Stimulated activated naive CD8-positive, alpha-beta T cell treated with anti-CD3 and anti-CD28 coated beads, Interleukin-15, amount 100 ng/mL, for 72 hours (primary cell): ENCODE measurements around the gene MAST4.

Experiments
- ATAC-seq: fragments of 150-1000 bp; cut with Tn5 transposase; 2 replicates; pipeline ENCODE4 v1.10.0; 2021; ENCODE audit warnings: mild to moderate bottlenecking, moderate library complexity
- DNase-seq, 2 donors: peaks; one replicate each; pipeline ENCODE4 v3.0.0; 2021 to 2022
- H3K27ac Mint-ChIP-seq, 2 donors: one replicate each; pipeline ENCODE4 v1.8.0; 2022; ENCODE audit warnings: mild to moderate bottlenecking in 2 of 2, mixed read lengths in 2 of 2, moderate library complexity in 2 of 2
- H3K27me3 Mint-ChIP-seq: one replicate; pipeline ENCODE4 v1.8.0; 2022; ENCODE audit warnings: mixed read lengths
- H3K4me1 Mint-ChIP-seq: one replicate; pipeline ENCODE4 v1.8.0; 2022; ENCODE audit warnings: mild to moderate bottlenecking, mixed read lengths
- H3K4me3 Mint-ChIP-seq, 2 donors: one replicate each; pipeline ENCODE4 v1.8.0; 2022; ENCODE audit warnings: mild to moderate bottlenecking in 2 of 2, mixed read lengths in 2 of 2, moderate library complexity in 1 of 2
- H3K9me3 Mint-ChIP-seq, 2 donors: one replicate each; pipeline ENCODE4 v1.8.0; 2022; ENCODE audit warnings: mixed read lengths in 2 of 2

The MAST4 gene

DNA sequence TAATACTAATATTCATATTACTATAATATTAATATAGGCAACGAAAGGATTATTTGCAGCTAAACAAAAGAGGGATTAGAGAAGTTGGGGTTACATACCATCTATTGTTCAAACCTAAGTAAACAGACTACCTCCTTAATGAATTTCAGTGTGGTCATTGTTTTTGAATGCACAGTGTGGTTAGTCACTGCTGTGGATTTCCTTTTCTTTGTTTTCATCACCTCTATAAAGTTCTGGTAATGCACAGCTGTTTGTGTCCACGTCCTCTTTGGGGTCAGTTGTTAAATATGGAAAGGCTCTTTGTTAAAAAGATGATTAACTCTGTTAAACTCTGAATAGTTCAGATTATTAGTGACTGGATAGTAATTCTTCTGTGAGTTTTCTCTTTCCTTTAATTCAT, 233.6 kb downstream of the MAST4 start:
- peak overlapping the region; percentile 56 to 71 for H3K4me3 Mint-ChIP-seq
- no peaks in the 10 kb centered on the region for H3K9me3 Mint-ChIP-seq
- DNase-seq = no peak
- peaks cover 30% of the 10 kb centered on the region for H3K4me1 Mint-ChIP-seq
- ATAC-seq = no peak
- peaks cover 55% of the 10 kb centered on the region for H3K27me3 Mint-ChIP-seq
- H3K27ac Mint-ChIP-seq = no peak overlapping the region

DNA sequence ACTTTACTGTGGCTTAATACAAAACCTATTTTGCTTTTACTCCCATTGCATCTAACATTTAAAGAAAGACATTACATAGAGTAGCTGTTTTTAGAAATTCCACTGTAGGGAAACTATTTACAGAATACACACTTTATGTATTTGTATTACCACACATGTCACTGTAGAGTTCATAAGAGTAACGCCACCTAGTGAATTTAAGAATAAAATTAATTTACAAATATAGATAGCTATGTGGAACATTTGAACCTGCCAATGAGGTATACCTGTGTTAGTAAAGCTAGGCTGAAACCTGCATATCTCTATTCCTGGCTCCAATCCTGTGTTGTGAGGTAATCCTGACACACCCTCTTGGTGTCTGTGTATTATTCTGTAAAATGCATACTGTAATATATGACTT, 234.4 kb downstream of the MAST4 start:
- Mint-ChIP-seq H3K27ac (no peak overlapping the region), H3K9me3 (no peaks in the 10 kb centered on the region), H3K4me3 (peak overlapping the region in 1 of 2 donors; percentile 60), H3K4me1 (peaks cover 30% of the 10 kb centered on the region), H3K27me3 (peaks cover 55% of the 10 kb centered on the region)
- ATAC-seq = no peak
- DNase-seq = no peak

DNA sequence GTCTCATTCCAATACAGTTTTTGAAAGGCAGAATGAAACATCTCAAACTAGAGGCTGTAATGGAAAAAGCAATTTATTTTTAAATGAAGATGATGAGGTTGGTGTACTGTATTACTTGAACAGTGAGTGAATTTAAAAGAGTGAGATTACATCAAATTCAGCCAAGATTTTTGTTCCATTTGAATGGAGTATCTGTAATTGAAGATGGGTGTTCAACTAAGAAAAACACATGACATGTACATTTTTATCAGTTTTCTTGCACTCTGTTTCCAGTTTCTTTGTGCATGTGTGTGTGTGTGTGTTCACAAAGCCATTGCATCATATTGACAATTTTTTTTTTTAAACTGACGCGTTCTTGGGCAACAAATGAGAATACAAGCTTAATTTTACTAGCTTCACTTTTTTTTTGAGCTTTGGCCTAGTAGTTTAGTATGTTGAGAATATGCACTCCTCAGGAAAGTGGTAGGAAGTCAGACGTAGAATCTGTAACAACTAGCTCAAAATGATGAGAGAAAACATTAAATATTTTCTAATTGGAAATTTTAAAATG, 243.5 kb downstream of the MAST4 start:
- Mint-ChIP-seq H3K4me3 (no peak overlapping the region), H3K27me3 (peaks cover 26% of the 10 kb centered on the region), H3K4me1 (peaks cover 57% of the 10 kb centered on the region), H3K27ac (no peak overlapping the region), H3K9me3 (peaks cover 0 to 8% of the 10 kb centered on the region in 2 donors)
- DNase-seq (no peak), ATAC-seq (no peak)

- ATAC-seq (peak; percentile 92), DNase-seq (peak; percentile 64 to 74)
- Mint-ChIP-seq H3K4me3 (peak overlapping the region; percentile 50 to 58), H3K27me3 (peaks cover 26% of the 10 kb centered on the region), H3K4me1 (peaks cover 57% of the 10 kb centered on the region), H3K9me3 (peaks cover 0 to 10% of the 10 kb centered on the region in 2 donors), H3K27ac (peak overlapping the region; percentile 50 to 86)
Observed at GRCh38 chr5:66840511-66841013, 244.4 kb downstream of the MAST4 start.

DNA sequence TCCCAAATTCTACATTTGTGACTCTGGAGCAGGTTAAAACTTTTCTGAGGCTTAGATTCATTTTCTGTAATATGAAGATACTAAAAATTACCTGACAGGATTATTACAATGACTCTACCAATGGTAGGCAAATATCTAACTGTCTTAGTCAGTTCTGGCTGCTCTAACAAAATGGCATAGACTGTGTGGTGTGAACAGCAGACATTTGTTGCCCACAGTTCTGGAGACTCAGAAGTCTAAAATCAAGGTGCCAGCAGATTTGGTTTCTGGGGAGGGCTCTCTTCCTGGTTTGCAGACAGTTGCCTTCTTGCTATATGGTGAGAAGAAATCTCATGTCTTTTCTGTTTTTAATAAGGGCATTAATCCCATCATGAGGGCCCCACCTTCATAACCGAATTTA, 245.1 kb downstream of the MAST4 start:
- peak; percentile 39 for ATAC-seq
- no peak for DNase-seq
- peaks cover 57% of the 10 kb centered on the region for H3K4me1 Mint-ChIP-seq
- peak overlapping the region; percentile 66 to 83 for H3K27ac Mint-ChIP-seq
- peaks cover 28% of the 10 kb centered on the region for H3K27me3 Mint-ChIP-seq
- peaks cover 0 to 10% of the 10 kb centered on the region in 2 donors for H3K9me3 Mint-ChIP-seq
- H3K4me3 Mint-ChIP-seq = peak overlapping the region; percentile 44 to 50

DNA sequence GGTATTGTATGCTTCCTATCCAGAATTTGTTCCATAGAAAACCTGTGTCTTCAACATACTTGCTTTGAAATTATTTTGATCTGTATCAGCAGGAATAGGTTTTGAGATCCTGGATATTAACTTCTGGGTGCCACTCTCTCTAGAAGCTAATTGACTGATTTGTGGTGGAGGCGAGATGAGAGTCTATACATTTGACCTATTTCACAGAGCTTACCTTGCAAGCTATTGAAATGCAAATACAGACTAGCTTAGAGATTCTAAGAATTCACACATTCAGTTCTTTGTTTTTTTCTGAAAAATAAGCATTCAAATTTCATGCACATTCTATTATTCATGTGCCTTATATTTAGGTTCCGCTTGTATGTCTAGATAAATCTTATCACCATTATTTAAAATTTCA, 246.3 kb downstream of the MAST4 start:
- peak overlapping the region; percentile 27 to 40 for H3K4me3 Mint-ChIP-seq
- H3K9me3 Mint-ChIP-seq = peaks cover 0 to 10% of the 10 kb centered on the region in 2 donors
- peaks cover 40% of the 10 kb centered on the region for H3K27me3 Mint-ChIP-seq
- H3K4me1 Mint-ChIP-seq = peaks cover 57% of the 10 kb centered on the region
- ATAC-seq (no peak), DNase-seq (no peak)
- no peak overlapping the region for H3K27ac Mint-ChIP-seq

GRCh38 chr5:66843065-66843464, 246.9 kb downstream of the MAST4 start:
- ATAC-seq (no peak), DNase-seq (no peak)
- H3K4me1 Mint-ChIP-seq = peaks cover 57% of the 10 kb centered on the region
- H3K27ac Mint-ChIP-seq = no peak overlapping the region
- H3K4me3 Mint-ChIP-seq = no peak overlapping the region
- peaks cover 40% of the 10 kb centered on the region for H3K27me3 Mint-ChIP-seq
- H3K9me3 Mint-ChIP-seq = peaks cover 0 to 10% of the 10 kb centered on the region in 2 donors

- Mint-ChIP-seq H3K4me1 (peaks cover 27% of the 10 kb centered on the region), H3K27me3 (peaks cover 53% of the 10 kb centered on the region), H3K27ac (peak overlapping the region; percentile 78 to 79), H3K9me3 (peaks cover 0 to 4% of the 10 kb centered on the region in 2 donors), H3K4me3 (peak overlapping the region; percentile 16 to 28)
- ATAC-seq (no peak), DNase-seq (no peak)
Observed at GRCh38 chr5:66848749-66849641, 252.8 kb downstream of the MAST4 start.

GRCh38 chr5:66849803-66850202, 253.6 kb downstream of the MAST4 start:
- Mint-ChIP-seq H3K27me3 (peaks cover 59% of the 10 kb centered on the region), H3K27ac (peak overlapping the region; percentile 79 to 92), H3K4me1 (peaks cover 23% of the 10 kb centered on the region), H3K9me3 (peaks cover 0 to under 1% of the 10 kb centered on the region in 2 donors), H3K4me3 (peak overlapping the region; percentile 16 to 60)
- ATAC-seq = no peak
- DNase-seq = no peak

DNA sequence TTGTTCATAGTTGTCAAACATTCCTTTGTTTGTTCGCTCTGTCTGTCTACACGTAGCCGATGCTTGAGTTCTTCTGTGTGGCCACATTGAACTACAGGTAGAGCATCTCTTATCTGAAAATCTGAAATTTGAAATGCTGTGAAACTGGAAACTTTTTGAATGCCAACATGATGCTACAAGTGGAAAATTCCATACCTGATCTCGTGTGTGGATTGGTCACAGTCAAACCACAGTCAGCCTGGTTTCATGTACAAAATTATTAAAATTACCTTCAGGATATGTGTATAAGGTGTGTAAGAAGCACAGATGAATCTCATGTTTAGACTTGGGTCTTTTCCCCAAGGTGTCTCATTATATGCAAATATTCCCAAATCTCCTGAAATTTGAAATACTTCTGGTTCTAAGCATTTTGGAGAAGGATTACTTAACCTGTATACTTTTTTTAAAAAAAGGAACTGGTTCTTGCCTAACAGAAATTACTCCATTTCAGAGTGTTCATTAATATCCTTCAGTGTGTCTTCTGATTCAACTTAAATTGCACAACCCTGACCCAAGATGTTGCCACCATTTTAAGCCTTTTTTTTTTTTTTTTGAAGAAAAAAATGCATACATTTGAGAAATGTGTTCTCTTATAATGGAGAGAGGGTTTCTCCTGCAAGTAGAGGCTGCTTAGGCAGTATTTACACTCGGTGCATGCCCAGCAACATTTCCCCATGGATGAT, 254.3 kb downstream of the MAST4 start:
- Mint-ChIP-seq H3K27me3 (peaks cover 66% of the 10 kb centered on the region), H3K4me1 (peaks cover 23% of the 10 kb centered on the region), H3K4me3 (peak overlapping the region; percentile 13 to 60), H3K27ac (peak overlapping the region; percentile 79 to 92), H3K9me3 (no peaks in the 10 kb centered on the region)
- no peak for ATAC-seq
- no peak for DNase-seq

GRCh38 chr5:66851306-66851705, 255.1 kb downstream of the MAST4 start:
- H3K27me3 Mint-ChIP-seq = peaks cover 66% of the 10 kb centered on the region
- ATAC-seq (no peak), DNase-seq (no peak)
- H3K4me3 Mint-ChIP-seq = no peak overlapping the region
- H3K4me1 Mint-ChIP-seq = peaks cover 23% of the 10 kb centered on the region
- H3K9me3 Mint-ChIP-seq = no peaks in the 10 kb centered on the region
- H3K27ac Mint-ChIP-seq = no peak overlapping the region

DNA sequence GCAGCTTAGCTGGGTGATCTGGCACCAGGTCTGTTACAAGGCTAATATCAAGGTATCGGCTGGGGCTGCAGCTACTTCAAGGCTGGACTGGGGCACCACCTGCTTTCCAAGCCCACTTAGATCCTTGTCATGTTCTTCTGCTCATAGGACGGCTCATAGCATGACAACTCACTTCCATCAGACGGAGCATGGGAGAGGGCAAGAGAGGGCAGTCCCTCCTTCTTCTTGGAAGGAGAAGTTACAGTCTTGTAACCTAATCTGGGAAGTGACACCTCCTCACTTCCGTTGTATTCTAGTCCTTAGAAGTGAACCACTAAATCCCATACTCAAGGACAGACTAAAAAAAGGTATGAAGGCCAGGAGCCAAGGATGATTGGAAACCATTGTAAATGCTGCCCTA, 258.2 kb downstream of the MAST4 start:
- peaks cover 47% of the 10 kb centered on the region for H3K27me3 Mint-ChIP-seq

DNA sequence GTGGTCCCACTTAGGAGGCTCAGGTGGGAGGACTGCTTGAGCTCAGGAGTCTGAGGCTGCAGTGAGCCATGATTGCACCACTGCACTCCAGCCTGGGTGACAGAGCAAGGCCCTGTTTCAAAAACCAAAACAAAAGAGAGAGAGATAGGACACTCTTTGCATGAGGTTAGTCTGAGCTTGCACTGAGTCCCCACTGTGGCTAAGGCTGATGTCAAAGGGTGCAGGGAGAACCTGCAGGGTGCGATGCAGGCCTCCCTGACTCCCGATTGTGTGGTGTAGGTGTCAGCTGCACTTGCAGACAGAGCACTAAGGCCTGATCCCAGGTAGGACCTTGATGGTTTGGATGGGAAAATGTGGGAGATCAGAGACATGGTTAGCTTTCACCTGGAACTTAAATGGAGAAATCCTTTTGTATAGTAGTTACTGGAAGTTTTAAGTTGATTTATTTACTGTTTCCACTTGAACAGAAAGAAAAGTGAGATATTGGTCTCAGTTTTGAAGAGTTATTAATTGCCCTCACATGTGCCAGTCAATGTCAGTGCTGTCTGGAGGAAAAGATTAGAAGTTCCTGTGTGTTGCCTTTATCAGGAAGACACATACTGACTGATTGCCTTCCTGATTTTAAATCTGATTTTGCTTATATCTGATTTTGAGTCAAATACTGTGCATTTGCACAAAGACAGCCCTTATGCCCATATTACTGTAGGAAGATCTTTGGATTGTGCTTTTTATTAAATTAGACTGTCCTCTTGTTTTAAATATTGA, 260.0 kb downstream of the MAST4 start:
- DNase-seq (no peak), ATAC-seq (peak; percentile 53)
- H3K4me3 Mint-ChIP-seq = no peak overlapping the region
- H3K27ac Mint-ChIP-seq = no peak overlapping the region
- H3K4me1 Mint-ChIP-seq = peaks cover 1% of the 10 kb centered on the region
- H3K9me3 Mint-ChIP-seq = no peaks in the 10 kb centered on the region
- H3K27me3 Mint-ChIP-seq = peaks cover 54% of the 10 kb centered on the region

More for the DNA sequence above, 258.2 kb downstream of the MAST4 start:
- H3K4me1 Mint-ChIP-seq = peaks cover 19% of the 10 kb centered on the region
- DNase-seq (no peak), ATAC-seq (no peak)
- no peaks in the 10 kb centered on the region for H3K9me3 Mint-ChIP-seq
- H3K4me3 Mint-ChIP-seq = no peak overlapping the region
- no peak overlapping the region for H3K27ac Mint-ChIP-seq

GRCh38 chr5:66859526-66859925, 263.3 kb downstream of the MAST4 start:
- H3K27ac Mint-ChIP-seq = no peak overlapping the region
- no peaks in the 10 kb centered on the region for H3K9me3 Mint-ChIP-seq
- no peak for DNase-seq
- H3K4me3 Mint-ChIP-seq = no peak overlapping the region
- H3K27me3 Mint-ChIP-seq = peaks cover 63% of the 10 kb centered on the region
- peaks cover 4% of the 10 kb centered on the region for H3K4me1 Mint-ChIP-seq
- ATAC-seq = no peak
